Skeletal muscle tissue (tissue), 4 donors: ENCODE data around the gene RNF227. TPM values are rescaled to one million over a fixed set of nuclear protein-coding genes. Genes with fewer than 3 reads are reported as not detected.

Experiments
- H3K27ac ChIP-seq: one replicate; pipeline ENCODE4 v1.7.0; 2013; ENCODE audit warnings: mild to moderate bottlenecking, low read depth, low read length, inconsistent platforms
- H3K27me3 ChIP-seq, 3 donors: one replicate each; pipeline ENCODE4 v1.7.0; 2013; ENCODE audit warnings: low read length in 3 of 3; ENCODE audit not compliant: control insufficient read depth in 3 of 3, insufficient read depth in 3 of 3
- H3K36me3 ChIP-seq, 3 donors: one replicate each; pipeline ENCODE4 v1.7.0; 2013; ENCODE audit warnings: low read length in 3 of 3; ENCODE audit not compliant: control insufficient read depth in 3 of 3, insufficient read depth in 3 of 3
- H3K4me1 ChIP-seq, 3 donors: one replicate each; pipeline ENCODE4 v1.7.0; 2013; ENCODE audit warnings: low read length in 3 of 3, mild to moderate bottlenecking in 3 of 3; ENCODE audit not compliant: control insufficient read depth in 3 of 3, insufficient read depth in 3 of 3
- H3K4me3 ChIP-seq, 3 donors: one replicate each; pipeline ENCODE4 v1.7.0; 2013; ENCODE audit warnings: low read length in 3 of 3
- H3K9ac ChIP-seq, 3 donors: one replicate each; pipeline ENCODE4 v1.7.0; 2013; ENCODE audit warnings: low read length in 3 of 3, mild to moderate bottlenecking in 3 of 3, moderate library complexity in 2 of 3, low read depth in 1 of 3
- H3K9me3 ChIP-seq, 3 donors: one replicate each; pipeline ENCODE4 v1.7.0; 2013; ENCODE audit warnings: low read length in 3 of 3; ENCODE audit not compliant: control insufficient read depth in 3 of 3
- total RNA-seq: library from RNA; depleted of rRNA; stranded (reverse); fragments of >200 nt; gene quantifications from one replicate; pipeline ENCODE4 v1.2.3, GENCODE V29; 2014
- donor health status: Osteomylitis.

RNF227 gene
- total RNA-seq, 1 donor from 2014 or later, result 2.6 TPM

- H3K9ac ChIP-seq, result no peak overlapping the region
- peaks cover 15 to 23% (median 21%) of the 10 kb centered on the region in 3 donors for H3K4me1 ChIP-seq
- H3K27ac ChIP-seq, result no peak overlapping the region
- H3K27me3 ChIP-seq, result no peaks in the 10 kb centered on the region
- H3K4me3 ChIP-seq, result no peak overlapping the region
- H3K9me3 ChIP-seq, result no peaks in the 10 kb centered on the region
- peaks cover 3 to 15% (median 13%) of the 10 kb centered on the region in 3 donors for H3K36me3 ChIP-seq
Observed at GRCh38 chr17:7912927-7913524, 3.1 kb downstream of the RNF227 start.

DNA sequence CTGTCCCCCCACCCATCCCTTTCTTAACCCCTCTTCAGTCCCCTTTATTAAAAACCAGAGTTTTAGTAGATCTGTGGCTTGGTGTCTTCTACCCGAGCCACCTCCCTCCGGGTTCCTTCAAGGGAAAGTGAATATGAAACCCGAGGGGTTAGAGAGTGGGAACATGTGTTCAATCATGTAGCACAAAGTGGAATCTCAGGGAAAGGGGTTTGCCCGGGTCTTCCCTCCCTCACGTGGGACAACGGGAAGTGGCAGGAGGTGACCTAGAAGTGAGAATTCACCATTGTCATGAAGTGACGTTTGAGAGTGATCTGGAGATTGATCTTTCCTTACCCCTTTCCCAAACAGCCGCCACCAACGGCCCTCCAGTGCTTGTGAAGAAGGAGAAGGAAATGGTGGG lies 5.0 kb downstream of the RNF227 start:
- Histone ChIP-seq H3K36me3 (peaks cover 14 to 26% (median 25%) of the 10 kb centered on the region in 3 donors), H3K27me3 (no peaks in the 10 kb centered on the region), H3K27ac (no peak overlapping the region), H3K4me1 (peaks cover 9 to 16% (median 15%) of the 10 kb centered on the region in 3 donors), H3K9me3 (no peaks in the 10 kb centered on the region), H3K9ac (no peak overlapping the region), H3K4me3 (no peak overlapping the region)

DNA sequence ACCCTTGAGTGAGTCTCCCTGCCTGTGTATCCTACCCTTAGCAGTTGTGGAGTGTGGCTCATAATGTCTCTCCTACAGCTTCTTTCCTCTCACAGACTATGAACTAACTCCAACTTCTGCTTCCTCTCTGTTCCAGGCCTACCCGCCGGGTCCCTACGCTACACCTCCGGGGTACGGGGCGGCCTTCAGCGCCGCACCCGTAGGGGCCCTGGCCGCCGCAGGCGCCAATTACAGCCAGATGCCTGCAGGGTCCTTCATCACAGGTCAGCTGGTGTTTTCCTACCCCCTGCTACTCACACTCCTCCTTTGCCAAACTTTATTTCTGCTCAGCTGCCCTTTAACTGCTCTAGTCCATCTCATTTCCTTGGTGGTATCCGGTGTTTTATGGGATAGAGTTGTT lies 5.4 kb downstream of the RNF227 start:
- H3K9ac ChIP-seq, result no peak overlapping the region
- H3K27me3 ChIP-seq, result no peaks in the 10 kb centered on the region
- H3K27ac ChIP-seq, result no peak overlapping the region
- H3K9me3 ChIP-seq, result no peaks in the 10 kb centered on the region
- peaks cover 7 to 14% (median 13%) of the 10 kb centered on the region in 3 donors for H3K4me1 ChIP-seq
- peaks cover 17 to 28% (median 28%) of the 10 kb centered on the region in 3 donors for H3K36me3 ChIP-seq
- no peak overlapping the region for H3K4me3 ChIP-seq

GRCh38 chr17:7910281-7910680 lies 5.8 kb downstream of the RNF227 start:
- peaks cover 19 to 32% (median 31%) of the 10 kb centered on the region in 3 donors for H3K36me3 ChIP-seq
- H3K9ac ChIP-seq, result no peak overlapping the region

GRCh38 chr17:7909089-7909488 lies 7.0 kb downstream of the RNF227 start:
- Histone ChIP-seq H3K27ac (no peak overlapping the region), H3K9me3 (no peaks in the 10 kb centered on the region), H3K36me3 (peaks cover 30 to 43% (median 40%) of the 10 kb centered on the region in 3 donors), H3K9ac (no peak overlapping the region), H3K4me1 (no peaks in the 10 kb centered on the region), H3K4me3 (no peak overlapping the region), H3K27me3 (no peaks in the 10 kb centered on the region)

More at GRCh38 chr17:7910281-7910680, 5.8 kb downstream of the RNF227 start:
- Histone ChIP-seq H3K4me1 (peaks cover 4 to 9% (median 9%) of the 10 kb centered on the region in 3 donors), H3K27ac (no peak overlapping the region), H3K27me3 (no peaks in the 10 kb centered on the region), H3K4me3 (no peak overlapping the region), H3K9me3 (no peaks in the 10 kb centered on the region)

DNA sequence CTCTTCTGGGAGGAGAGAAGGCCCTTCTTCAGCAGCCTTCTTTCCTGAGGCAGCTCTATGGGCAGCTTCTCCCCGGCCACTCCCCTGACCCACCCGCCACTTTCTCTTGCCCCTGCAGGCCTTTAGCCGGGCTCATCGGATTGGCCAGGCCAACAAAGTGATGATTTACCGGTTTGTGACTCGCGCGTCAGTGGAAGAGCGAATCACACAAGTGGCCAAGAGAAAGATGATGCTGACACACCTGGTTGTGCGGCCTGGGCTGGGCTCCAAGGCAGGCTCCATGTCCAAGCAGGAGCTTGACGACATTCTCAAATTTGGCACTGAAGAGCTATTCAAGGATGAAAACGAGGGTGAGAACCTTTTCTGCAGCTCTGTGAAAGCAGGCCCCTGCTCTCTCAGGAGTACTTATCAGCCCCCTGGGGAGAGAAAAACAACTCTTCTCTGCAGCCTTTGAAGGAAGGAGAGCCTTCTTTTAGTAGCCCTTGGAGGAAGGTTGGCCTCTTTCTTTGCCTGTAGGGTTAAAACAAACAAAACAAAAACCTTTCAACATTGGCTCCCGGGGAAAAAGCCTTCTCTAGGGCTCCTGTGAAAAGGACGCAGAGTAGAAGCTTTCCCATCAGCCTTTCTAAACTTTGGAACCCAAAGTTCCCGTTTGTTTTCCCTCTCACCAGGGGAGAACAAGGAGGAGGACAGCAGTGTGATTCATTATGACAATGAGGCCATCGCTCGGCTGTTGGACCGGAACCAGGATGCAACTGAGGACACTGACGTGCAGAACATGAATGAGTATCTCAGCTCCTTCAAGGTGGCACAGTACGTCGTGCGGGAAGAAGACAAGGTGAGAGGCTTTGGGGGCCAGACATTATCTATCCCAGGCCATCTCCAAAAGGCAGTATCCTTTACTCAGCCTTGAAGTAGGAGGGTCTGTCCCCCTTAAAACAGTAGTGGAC lies 12.7 kb downstream of the RNF227 start:
- Histone ChIP-seq H3K36me3 (peaks cover 51 to 73% (median 51%) of the 10 kb centered on the region in 3 donors), H3K27ac (no peak overlapping the region), H3K9ac (no peak overlapping the region)

DNA sequence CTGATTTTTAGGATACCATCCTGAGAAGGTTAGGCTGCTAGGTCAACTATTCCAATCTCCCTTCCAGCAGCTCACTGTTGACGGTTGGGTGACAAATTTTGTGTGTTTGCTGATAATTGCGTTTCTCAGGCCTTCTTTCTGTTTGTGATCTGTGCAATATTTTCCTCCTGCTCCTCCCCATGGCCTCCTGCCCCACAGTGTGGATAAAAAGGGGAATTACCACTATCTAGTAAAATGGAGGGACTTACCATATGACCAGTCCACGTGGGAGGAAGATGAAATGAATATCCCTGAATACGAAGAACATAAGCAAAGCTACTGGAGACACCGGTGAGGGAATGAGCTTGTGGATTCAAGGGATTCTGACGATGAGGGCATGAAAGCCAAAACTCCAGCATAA lies 18.3 kb downstream of the RNF227 start:
- Histone ChIP-seq H3K27me3 (no peaks in the 10 kb centered on the region), H3K4me1 (peaks cover 0 to 2% (median 0%) of the 10 kb centered on the region in 3 donors), H3K4me3 (no peak overlapping the region), H3K27ac (no peak overlapping the region), H3K36me3 (peaks cover 33 to 53% (median 39%) of the 10 kb centered on the region in 3 donors), H3K9ac (no peak overlapping the region), H3K9me3 (no peaks in the 10 kb centered on the region)

More for the DNA sequence above, 12.7 kb downstream of the RNF227 start:
- Histone ChIP-seq H3K27me3 (no peaks in the 10 kb centered on the region), H3K4me3 (no peak overlapping the region), H3K9me3 (no peaks in the 10 kb centered on the region), H3K4me1 (no peaks in the 10 kb centered on the region)

- Histone ChIP-seq H3K4me1 (peaks cover 0 to 2% (median 0%) of the 10 kb centered on the region in 3 donors), H3K36me3 (peaks cover 33 to 49% (median 39%) of the 10 kb centered on the region in 3 donors), H3K4me3 (no peak overlapping the region), H3K27me3 (no peaks in the 10 kb centered on the region), H3K27ac (no peak overlapping the region), H3K9ac (no peak overlapping the region), H3K9me3 (no peaks in the 10 kb centered on the region)
Observed at GRCh38 chr17:7897090-7897489, 19.0 kb downstream of the RNF227 start.

DNA sequence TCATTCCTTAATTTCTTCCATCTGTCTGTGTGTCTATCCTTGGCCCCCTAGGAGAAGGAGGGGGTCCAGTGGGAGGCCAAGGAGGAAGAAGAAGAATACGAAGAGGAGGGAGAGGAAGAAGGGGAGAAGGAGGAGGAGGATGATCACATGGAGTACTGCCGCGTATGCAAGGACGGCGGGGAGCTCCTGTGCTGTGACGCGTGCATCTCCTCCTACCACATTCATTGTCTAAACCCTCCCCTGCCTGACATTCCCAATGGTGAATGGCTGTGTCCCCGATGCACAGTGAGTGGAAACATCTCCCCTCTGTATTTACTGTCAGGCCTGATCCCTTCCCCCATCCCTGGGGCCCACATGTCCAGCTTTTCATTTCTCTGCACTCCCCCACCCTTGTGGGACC lies 21.2 kb downstream of the RNF227 start:
- Histone ChIP-seq H3K27me3 (no peaks in the 10 kb centered on the region), H3K36me3 (peaks cover 33 to 45% (median 36%) of the 10 kb centered on the region in 3 donors), H3K4me1 (peaks cover 2 to 5% (median 2%) of the 10 kb centered on the region in 3 donors), H3K4me3 (no peak overlapping the region), H3K9ac (no peak overlapping the region), H3K9me3 (no peaks in the 10 kb centered on the region), H3K27ac (no peak overlapping the region)

GRCh38 chr17:7894226-7894625 lies 21.9 kb downstream of the RNF227 start:
- Histone ChIP-seq H3K4me3 (no peak overlapping the region), H3K9ac (no peak overlapping the region), H3K36me3 (peaks cover 27 to 39% (median 29%) of the 10 kb centered on the region in 3 donors), H3K27ac (no peak overlapping the region), H3K9me3 (no peaks in the 10 kb centered on the region), H3K4me1 (peaks cover 8 to 12% (median 8%) of the 10 kb centered on the region in 3 donors), H3K27me3 (no peaks in the 10 kb centered on the region)
